GM21390 (cell line): ENCODE data around the gene HIVEP2.
A peak's percentile ranks its signal among the peaks of the same experiment; 100 is the strongest.

Experiments used
- ATAC-seq: cut with Tn5 transposase; IDR thresholded peaks from one replicate; pipeline ENCODE4 v1.9.1; 2021; ENCODE audit not compliant: unreplicated experiment

HIVEP2 gene

DNA sequence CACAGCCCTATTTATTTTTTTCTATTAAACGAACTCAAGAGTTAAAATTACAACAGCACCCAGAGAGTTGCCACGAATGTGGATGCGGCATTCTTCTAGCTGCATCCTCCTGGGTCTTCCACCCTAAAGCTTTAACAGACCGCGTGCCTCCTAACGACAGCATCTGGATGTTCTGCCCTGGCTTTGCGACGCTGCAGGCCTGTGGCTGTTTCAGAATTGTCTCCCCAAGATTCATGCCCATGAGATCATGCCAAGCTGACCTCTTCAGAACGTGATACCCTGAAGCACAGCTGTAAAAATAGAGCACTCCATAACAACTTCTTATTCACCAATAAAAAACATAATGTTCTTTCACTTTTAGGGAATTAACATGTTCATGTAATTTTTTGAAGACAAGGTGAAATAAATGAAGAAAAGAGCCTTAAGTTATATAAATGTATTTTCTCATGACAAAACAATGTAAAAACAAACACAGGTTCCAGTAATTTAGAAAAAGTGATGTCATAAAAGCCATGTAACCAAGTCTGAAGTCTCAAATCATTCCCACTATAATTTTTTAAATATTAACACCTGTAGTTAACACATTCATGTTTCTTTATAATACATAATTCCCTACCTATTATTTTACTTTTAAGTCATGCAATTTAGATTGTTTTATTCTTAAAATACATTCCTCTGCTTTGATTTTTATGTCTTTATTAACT is 26.5 kb downstream of the HIVEP2 start:
- ATAC-seq: no peak

DNA sequence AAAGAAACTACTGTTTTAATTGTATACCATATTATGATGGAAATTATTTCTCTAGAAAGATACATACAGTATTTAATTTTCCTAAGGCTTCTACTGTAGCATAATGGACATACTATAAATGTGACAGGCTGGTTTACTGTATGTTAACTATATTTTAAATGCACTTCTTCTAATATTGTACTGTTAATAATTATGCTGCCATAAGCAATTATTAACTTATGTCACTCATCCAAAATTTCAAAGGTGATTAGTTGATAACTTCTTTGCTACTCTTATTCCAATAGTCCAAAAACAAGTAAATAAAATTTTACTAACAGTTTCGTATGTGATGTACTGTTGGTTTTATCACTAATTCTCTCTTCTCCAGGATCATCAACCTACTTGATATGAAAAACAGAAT is 28.1 kb downstream of the HIVEP2 start:
- ATAC-seq: no peak

DNA sequence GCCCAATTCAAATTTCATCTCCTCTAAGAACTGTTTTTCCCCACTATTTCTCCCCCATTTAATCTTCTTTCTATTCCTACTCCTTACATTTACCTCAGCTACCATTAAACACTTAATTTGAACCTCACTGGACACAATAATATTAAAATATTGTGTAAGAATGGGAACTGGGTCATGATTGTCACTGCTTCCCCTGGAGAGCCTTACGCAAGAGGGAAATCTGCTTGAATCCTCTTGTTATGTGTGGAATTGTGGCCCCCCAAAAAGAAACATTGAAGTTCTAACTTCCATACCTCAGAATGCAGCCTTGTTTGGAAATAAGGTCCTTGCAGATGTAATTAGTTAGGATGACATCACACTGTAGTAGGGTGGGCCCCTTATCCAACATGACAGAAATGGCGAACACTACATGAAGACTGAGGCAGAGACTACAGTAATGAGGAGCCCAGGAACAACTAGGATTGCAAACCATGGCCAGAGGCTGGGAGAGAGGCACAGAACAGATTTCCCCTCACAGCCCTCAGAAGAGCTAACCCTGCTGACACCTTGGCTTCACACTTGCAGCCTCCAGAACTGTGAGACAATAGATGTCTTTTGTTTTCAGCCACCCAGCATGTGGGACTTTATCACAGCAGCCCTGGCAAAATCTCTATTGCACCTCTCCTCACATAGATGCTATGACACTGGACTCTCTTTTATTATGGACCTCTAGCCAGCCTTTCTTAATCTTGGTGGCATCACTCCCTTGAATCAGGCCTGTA is 29.9 kb downstream of the HIVEP2 start:
- ATAC-seq: no peak

DNA sequence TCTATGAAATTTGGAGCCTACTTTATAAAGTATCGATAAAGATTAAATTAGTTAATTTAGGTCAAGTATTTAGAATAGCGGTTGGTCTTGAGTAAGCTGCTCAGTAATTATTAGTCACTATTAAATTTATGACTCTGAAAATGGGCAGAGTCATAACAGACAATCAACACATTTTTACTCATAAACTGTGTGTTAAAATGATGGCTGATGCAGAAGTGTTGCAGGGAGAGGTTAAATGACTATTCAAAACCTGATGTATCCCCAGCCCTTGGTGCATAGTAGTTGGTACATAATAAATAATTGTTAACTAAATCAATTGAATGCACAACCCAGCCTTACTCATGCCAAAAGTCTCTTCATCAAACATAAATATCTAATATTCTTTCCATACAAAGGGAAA is 30.6 kb downstream of the HIVEP2 start:
- no peak for ATAC-seq

DNA sequence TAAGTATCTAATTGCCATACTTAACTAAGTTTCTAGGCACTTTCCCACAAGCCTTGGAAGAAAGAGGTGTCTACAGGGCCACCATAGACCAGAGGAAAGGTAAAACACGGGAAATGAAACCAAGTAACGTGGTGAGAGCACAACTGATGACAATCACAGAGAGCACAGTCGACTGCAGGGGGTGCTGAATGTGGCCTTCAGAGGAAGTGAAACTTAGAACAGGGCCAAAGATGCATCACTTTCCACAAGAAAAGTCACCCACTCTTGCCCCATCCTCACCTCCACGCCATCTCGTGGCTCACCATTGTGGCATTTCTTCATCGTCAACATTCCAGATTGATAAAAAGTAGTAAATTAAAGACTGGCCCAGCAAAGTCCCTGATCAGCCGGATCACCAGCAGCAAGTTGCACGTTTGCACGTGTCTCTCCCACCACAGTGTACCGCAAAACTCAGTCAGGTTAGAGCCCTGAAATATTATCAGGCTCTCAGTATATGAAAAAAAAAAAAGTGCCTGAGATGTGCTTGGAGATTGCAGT is 31.4 kb downstream of the HIVEP2 start:
- ATAC-seq: peak; percentile 89

DNA sequence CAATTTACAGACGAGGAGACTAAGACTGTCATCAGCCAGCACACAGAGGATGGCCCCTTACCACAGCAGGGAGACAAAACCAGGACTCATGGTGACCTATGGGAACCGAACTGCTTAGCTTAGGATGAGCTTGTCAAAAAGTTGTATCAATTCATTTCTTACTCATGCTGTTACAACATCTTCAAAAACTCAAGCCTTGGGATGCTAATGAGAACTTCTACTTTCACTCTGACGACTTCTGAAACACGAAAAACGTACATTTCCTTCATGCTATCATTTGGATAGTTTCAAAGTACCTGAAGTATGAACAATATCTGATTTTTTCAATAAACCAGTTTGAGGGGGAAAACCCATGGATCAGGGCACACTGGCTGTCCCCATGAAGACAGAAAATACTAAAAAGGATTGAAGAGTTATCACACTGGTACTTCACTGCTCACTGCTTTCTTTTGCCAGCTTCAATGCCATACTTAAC is 31.9 kb downstream of the HIVEP2 start:
- peak; percentile 58 for ATAC-seq

DNA sequence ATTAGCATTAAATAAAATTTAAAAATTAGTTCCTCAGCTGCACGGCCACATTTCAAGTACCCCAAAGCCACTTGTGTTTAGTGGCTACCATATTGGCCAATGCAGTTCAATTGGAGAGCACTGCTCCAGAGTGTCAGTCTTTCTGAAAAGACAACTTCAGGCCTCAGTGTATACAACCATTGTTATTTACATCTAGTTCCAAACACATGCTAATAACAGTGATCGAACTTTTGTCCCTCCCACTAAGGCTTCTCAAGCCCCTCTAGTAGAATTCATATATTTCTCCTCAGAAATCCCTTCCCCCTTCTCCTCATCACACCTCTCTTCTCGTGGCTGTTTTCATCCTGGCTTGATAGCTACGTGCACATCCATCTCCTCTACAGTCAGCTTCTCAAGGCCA is 32.9 kb downstream of the HIVEP2 start:
- no peak for ATAC-seq

DNA sequence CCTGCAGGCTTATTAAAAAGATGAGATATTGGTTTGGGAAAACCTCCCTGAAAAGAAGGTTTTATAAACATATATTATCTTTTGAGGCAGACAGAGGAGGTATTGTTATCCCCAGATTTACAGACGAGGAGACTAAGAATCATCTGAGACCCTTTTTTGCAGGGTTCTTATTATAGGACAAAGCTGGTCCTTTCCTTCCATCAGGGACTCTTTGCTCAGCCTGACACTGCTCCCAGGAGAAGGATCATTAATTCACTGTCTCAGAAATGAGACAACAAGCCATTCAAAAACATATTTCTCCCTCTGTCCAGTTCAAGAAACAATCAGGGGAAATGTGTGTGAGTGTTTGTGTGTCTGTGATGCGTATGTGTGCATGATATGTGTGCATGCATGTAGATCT is 33.5 kb downstream of the HIVEP2 start:
- no peak for ATAC-seq

DNA sequence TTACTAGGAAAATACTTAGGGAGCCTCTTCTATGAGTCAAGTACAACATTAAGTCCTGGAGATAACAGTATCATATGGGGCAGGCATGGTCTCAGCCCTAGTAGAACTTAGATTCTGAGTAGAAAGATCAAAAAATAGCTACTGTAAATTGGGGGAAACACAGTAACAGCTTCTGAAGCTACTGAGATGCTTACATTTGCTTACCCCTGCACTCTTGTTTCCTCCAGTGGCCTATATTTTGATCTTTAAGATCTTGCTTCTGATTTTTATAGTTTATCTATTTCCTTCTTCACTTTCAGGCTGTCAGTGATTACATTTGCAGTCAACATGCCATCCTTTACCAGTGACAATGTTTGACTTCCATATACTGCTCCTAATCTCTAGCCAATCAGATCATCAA is 35.3 kb downstream of the HIVEP2 start:
- no peak for ATAC-seq

DNA sequence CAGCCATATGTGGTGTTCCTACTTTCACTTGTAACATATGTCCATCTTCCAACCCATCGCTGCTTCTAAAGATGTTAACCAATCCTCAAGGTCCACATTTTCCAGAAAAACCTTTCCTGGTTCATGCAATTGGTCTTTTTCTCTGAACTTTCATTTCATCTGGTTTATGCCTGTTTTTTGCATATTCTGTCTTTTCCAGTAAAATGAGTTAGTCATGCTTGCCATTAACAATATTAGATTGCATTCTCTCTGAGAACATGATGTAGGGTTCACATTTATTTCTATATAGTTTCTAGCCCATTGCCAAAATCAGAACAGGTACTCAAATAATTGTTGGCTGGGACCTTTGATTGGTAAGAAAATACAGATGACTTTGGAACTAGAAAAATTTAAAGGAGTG is 36.7 kb downstream of the HIVEP2 start:
- no peak for ATAC-seq

DNA sequence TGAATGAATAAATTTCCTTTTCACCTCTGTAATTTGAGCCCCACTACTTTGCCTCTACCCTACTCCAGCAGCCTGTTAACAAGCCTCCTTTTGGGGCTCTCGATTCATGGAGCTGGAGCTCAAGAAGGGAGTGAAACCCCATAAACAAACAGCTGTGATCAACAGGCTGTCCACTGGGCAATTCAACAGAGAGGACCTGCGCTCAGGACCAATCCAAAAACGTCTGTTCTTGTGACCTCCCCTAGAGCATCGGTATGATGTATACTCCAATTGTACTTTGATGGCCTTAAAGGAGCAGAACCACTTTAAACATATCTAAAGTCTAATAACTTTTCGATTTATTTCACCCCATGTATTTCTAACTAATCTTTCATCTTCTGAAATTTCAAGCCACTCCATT is 37.4 kb downstream of the HIVEP2 start:
- ATAC-seq: no peak

DNA sequence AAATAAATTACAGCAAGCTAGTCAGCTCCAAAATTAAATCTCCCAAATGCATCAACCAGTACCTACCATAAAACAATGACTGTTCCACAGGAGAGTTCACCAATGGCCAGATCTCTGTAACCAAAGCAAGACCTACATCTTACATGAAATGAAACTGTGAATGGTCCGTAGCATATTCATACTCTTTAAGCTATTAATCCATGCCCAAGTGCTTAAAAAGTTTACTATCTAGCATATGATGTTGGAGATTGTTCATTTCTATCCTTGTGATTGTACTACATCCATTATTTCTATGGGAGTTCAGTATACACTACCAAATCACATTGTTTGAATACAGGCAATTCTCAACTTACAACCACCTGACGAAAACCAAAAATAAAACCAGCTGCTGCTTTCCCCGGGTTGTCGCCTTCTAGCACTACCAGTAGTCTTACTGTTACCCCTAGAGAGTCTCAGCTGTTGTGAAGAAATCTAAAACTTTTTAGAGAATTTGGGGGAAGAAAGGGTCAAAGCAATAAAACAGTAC is 38.0 kb downstream of the HIVEP2 start:
- ATAC-seq: peak; percentile 64

DNA sequence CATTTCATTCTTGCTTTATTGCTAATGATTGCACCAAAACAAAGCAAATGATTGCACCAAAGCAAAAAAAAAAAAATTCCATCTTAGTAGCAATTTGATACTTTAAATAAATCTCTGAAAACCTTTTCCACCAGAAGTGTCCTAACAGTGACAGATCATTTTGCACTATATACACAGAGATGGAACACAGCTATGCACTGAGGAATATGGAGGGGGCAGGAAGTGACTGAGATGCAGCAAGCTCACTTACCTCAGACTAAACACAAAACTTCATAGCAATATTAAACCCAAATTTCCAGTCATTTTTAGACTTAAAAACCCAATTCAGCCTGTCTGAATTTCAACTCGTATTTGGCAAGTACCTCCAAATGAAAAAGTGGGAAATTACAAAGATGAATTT is 41.2 kb downstream of the HIVEP2 start:
- no peak for ATAC-seq

DNA sequence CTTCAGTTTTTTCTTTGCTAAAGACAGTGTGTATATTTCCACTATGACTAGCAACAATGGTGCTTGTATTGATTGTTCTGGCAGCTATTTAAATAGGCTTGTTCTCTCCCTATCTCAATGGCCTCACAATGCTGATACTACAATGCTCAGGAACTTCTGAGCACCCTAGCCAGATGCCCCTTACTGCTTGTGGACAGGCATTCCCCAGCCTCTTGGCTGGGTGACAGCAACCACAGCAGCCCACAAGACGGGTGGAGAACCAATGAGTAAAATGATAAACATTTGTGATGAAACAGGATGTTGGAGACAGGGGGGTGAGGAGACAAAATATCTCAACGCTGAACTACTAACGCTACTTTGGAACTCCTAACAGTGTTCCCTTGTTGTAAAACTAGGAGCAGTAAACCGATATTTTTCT is 42.3 kb downstream of the HIVEP2 start:
- ATAC-seq: peak; percentile 75

DNA sequence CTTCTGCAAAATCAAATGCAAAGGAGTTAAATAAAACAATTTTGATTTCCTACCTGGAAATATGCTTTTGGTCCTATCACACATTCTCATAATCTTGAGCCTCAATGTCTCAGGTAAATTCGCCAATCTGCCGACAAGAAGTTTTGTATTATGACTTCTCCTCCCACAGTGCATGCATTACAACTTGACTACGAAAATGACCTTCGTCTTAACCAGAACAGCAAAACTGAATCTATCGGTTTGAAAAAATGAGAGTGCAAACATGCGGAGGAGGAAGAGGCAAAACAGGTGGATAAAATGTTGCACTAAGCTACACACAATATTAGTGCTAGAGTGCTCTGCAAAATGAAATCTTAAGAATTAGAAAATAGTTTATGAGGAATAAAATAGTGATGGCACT is 43.4 kb downstream of the HIVEP2 start:
- no peak for ATAC-seq

DNA sequence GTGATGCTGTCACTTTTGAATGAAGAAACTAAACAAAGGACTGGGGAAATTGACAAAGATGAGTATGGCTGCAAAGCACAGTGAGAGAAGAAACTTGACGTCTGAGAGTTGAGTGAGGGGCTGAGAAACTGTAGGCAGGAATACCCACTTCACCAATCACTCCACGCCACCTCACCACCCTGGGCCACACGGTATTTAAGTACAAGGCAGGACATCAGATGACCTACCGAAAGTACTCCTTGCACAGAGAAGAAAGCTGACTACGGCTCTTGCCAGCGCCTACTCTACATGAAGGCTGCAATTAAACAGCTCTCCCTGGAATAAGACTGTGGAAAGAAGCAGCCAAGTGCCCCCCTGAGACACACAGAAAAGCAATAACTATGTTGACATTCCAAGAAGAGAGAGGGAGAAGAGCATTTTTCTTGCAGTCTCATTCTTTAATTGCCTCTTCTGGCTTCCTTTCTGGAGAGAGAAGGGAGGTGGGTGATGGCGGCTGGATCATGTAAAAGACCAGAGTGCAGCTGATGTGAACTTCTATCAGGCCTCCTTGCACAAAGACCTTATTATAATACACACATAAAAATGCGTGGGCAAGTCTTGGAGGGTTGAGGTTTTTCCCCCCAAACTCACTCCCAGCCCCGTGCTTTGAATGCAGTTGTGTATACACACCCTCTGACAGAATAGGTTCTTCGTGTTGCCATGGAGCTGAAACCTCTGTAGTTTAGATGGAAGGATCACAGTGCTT is 44.6 kb downstream of the HIVEP2 start:
- no peak for ATAC-seq

DNA sequence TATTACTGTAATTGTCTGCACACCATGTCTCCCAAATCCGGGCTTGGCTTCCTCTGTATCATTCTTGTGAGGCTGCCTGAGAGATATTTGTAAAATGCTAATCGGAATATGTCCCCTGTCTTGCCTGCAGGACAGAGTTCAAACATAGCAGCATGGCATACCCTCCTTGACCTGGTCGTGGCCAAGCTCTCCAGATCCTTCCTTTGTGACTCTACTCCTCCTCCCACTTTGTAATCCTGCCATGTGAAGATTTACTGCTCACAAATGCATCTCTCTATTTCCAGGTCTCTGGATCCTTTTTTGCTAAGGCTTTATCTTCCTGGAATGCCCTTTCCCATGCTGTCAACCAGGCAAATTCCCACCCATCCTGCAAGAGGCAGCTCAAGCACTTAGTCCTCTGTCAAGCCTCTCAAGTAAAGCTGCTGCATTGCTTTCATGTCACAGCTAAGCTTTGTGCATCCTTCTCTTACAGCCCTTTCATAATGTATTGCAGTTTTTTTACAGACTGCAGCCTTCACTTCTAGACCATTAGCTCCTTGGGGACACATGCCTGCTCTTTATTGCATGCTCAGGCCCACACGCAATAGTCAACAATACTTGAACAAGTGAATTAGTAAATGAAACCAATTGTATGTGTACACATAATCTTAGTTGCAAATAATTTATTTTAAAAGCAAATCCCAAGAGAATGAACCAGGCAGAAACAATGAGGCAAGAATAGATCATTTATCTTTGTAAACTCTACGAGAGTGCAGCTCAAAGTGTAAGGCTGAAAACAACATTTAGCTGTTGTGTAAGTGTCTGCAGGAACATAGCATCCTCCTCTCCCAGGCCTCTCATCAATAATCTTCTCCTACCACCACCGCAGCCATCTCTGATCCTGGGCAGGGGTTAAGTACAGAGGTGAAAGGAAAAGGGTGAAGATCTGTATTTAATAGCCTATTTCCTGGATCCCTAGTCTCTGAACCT is 45.8 kb downstream of the HIVEP2 start:
- no peak for ATAC-seq

DNA sequence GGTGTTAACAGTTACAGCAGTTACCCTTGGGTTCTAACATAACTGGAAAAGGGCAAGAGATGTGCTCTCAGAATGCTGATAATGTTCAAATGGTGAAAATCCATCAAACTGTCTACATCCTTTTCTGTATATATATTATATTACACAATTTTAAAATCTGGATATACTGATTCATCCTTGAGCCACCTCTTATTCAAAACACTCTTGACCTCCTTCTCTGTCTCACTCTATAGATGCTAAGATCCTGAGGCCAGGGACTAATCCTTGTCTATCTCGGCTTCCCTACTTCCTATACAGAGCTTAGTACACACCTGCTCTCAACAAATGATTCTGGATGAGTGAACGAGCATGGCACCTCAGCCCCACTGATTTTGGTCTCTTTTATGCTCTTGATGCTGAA is 47.3 kb downstream of the HIVEP2 start:
- no peak for ATAC-seq

DNA sequence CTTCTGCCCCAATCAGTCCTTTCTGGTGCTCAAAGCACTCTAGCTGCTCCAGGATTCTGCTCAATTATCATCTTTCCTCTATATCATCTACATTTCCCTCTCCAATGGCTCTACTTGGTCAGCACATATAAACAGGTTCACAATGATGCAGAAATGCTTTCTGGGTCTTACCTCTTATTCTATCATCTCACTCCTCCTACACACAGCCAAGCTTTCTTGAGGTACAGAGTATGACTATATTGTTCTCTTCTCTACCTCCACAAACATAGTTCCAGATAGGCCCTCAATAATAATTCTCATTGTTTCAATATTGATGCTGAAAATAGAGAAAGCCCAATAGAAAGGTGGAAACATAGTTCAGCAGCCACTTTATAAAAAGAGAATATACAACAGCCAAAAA is 48.2 kb downstream of the HIVEP2 start:
- no peak for ATAC-seq

DNA sequence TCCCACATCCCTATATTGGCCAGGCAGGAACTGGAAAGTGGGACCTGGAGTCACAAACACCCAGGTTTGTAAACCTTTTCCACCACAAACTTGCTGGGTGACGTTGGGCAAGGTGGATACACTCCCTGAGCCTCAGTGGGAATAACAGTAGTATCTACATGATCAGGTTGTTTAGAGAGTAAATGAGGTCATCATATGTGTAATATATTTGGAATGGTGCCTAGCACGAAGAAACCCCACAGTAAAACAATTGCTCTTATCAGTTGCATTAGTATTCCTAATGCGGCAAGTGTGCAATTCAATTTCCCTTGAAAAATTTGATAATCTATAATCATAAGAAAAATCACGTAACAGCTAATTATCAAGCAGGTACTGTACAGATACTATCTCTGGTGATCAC is 51.9 kb downstream of the HIVEP2 start:
- no peak for ATAC-seq
